Kidney tubule cell (primary cell): ENCODE results near the gene SCAF1.
"Not testable (repeated sequence)": the region's sequence is repeated elsewhere in the genome, so short reads cannot be mapped to it uniquely, and the experiment has no call there.

Experiments
- DNase-seq: peaks from one replicate; pipeline ENCODE4 v3.0.0-alpha.2; 2018; ENCODE audit warnings: low spot score

Gene SCAF1

DNA sequence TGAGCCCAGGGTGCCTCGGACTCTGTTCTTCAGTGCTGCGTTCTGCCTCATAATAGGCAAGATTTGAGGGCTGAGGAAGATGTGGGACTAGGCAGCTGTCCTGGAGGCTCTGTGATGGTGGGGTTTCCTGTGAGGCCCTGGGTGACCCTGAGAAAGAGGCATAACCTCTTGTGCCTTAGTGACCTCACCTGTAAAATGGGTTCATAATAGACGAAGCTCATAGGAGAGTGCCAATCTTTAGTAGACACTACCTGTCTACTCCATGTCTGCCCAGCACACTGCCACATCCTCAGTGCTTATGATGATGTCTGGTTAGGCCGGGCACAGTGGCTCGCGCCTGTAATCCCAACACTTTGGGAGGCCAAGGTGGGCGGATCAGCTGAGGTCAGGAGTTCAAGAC is 25.5 kb upstream of the SCAF1 start:
- DNase-seq: no peak

DNA sequence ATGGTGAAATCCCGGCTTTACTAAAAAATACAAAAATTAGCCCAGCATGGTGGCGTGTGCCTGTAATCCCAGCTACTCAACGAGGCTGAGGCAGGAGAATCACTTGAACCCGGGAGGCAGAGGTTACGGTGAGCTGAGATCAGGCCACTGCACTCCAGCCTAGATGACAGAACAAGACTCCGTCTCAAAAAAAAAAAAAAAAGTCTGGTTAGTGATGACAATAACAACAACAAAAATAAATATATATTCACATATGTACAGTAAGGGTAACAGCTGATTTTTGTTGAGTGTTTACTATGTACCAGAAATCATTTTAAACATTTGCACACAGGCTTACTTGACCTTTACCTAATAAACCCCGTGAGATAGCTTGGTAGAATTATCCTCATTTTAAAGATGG is 25.1 kb upstream of the SCAF1 start:
- no peak for DNase-seq

DNA sequence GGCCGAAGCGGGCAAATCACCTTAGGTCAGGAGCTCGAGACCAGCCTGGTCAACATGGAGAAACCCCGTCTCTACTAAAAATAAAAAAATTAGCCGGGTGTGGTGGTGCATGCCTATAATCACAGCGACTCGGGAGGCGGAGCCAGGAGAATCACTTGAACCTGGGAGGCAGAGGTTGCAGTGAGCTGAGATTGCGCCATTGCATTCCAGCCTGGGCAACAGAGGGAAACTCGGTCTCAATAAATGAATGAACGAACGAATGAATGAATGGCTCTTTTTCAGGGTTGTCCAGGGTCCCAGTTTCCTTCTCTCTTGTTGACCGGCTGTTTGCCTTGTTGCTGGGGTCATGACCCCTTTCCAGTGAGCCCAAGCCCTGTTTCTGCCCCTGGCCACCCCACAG is 24.1 kb upstream of the SCAF1 start:
- DNase-seq: not testable (repeated sequence)

- DNase-seq: no peak
Measured at GRCh38 chr19:49624967-49625910, 16.8 kb upstream of the SCAF1 start.

GRCh38 chr19:49626226-49626625 is 15.8 kb upstream of the SCAF1 start:
- DNase-seq: no peak

DNA sequence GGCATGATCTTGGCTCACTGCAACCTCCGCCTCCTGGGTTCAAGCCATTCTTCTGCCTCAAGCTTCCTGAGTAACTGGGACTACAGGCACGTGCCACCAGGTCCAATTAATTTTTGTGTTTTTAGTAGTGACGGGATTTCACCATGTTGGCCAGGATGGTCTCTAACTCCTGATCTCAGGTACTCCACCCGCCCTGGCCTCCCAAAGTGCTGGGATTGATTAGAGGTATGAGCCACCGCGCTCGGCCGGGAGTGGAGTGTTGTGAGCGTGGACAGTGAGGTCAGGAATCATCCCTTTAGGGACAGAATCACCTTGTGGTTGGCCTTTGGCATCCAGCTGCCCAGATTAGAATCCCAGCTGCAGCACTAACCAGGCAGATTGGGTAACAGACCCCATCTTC is 12.3 kb upstream of the SCAF1 start:
- DNase-seq: no peak

GRCh38 chr19:49631014-49631588 is 10.9 kb upstream of the SCAF1 start:
- no peak for DNase-seq

DNA sequence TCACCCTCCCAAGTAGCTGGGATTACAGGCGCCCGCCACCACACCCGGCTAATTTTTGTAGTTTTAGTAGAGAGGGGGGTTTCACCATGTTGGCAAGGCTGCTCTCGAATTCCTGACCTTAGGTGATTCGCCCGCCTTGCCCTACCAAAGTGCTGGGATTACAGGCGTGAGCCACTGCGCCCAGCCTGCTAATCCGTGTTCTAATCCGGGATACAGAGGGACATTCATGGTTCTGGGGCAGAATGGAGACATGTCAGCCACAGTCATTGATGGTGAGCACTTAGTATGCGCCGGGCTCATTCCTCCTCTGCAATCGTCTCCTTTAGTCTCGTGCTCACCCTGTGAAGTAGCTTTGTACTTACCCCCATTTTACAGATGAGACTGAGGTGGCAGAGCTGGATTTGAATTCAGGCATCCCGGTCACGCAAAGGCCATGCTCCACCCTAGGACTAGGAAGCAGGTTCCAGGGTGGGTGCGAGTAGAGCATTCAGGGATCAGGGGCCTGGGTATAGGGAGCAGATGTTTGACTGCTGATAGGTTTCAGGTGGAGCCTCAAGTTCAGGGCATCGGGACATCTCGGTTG is 10.3 kb upstream of the SCAF1 start:
- no peak for DNase-seq

GRCh38 chr19:49632576-49632975 is 9.4 kb upstream of the SCAF1 start:
- DNase-seq: no peak

- not testable (repeated sequence) for DNase-seq
Measured at GRCh38 chr19:49633273-49633672, 8.7 kb upstream of the SCAF1 start.

DNA sequence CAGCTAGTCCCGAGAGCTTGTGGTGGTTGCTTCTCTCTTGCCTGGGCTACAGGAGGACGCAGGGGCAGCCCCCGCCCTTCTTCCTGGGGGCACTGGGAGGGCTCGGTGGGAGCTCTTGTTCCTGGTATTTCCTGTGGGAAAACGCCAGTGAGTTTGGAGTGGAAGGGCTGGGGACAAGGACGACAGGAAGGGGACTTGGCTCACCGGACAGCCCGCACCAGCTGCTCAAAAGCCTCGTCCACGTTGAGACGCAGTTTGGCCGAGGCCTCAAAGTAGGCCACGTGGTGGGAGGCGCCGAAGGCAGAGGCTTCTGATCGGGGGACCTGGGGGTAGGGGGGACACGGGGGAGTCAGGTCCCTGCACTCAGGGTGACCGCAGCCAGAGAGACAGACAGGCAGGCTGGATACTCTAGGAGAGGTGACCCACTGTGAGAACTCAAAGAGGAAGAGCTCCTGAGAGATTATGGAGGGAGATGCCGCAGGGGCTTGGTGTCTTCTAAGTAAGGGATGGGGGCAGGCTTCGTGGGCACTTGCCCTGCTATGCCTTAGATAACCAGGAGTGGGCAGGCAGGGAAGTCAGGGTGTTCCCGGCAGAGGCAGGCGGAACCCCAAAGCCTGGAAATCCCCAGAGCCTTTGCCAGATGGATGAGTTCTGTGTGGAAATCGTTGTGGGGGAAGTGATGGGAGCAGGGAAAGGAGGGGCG is 6.3 kb upstream of the SCAF1 start:
- no peak for DNase-seq

- no peak for DNase-seq
Measured at GRCh38 chr19:49636233-49636932, 5.6 kb upstream of the SCAF1 start.

GRCh38 chr19:49637821-49638738 is 3.9 kb upstream of the SCAF1 start:
- DNase-seq: peak; percentile 86

DNA sequence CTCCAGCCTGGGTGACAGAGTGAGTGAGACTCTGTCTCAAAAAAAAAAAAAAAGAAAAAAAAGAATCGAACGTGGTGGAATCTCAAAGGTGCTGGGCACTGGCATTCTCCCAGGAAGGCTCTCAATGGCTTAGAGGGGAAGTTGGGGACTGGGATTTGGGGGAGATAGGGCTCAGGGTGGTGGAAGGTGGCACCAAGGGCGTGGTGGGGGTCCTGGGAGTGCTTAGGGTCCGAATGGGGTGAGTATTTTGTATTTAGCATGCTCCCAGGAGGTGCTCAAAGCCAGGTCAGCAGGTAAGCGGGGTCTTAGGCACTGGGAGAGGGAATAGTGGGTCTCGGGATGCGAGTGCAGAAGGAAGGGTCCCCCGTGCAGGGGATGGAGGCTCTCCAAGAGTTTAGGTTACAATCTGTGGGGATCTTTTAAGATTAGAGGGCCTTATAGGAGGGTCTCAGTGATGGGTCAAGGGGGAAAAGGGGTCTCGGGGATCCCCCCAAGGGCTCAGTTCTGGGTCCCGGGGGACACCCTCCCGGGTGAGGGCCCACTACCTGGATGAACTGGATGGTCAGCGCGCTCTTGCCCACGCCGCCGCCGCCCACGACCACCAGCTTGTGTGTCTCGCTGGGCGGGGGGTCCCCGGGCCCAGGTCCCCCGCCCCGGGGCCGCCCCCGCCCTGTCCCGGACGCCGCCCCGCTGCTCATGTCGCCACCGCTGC is 2.5 kb upstream of the SCAF1 start:
- peak; percentile 27 for DNase-seq

GRCh38 chr19:49640113-49640898 is 1.7 kb upstream of the SCAF1 start, which contains the start of gene RRAS:
RRAS (minus strand) TSS chr19:49640143; CDS start chr19:49640098, 45 bp downstream.
- peak; percentile 100 for DNase-seq

DNA sequence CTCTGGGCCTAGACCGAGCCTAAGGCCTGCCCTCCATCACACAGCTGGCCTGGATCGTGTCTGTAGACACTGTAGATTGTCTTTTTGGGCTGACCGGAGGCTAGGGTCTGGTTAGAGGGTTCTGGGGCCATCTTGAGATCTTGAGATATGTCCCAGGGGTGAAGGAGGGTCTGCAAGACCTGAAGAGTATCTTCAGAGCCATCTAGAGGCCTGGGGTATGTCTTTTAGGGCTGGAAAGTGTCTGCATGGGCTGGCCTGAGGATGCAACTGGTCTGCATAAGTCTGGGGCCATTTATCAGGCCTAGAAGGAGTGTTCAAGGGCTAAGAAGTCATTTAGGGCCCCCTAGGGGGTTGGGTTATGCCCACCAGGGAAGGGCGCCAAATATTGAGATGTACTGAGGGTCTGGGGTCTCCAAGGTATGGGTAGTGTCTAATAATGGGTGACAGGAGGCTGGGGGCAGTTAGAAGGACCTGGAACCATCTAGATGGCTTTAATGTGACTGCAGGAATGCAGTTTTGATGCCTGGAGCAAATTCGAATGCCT is 555 bp downstream of the SCAF1 start:
- DNase-seq: no peak

DNA sequence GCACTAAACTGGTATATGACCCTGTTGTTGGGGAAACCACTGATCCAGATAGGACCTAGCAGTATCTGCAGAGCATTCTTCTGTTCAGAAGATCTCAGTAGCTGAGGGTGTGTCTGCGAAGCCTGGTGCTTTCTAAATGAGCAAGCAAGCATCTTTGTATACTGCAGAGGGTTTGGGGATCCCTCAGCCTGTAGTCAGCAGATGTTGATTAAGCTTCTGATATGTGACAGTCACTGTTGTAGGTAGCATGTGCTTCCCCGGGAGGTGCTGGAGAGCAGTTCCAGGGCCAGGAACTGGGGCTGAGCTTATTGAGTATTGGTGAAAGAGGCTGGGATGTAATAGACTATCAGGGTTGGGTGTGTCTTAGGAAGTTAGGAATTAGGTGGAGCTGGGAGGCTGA is 1.5 kb downstream of the SCAF1 start:
- DNase-seq: no peak

GRCh38 chr19:49645592-49645991 is 3.6 kb downstream of the SCAF1 start:
- no peak for DNase-seq

DNA sequence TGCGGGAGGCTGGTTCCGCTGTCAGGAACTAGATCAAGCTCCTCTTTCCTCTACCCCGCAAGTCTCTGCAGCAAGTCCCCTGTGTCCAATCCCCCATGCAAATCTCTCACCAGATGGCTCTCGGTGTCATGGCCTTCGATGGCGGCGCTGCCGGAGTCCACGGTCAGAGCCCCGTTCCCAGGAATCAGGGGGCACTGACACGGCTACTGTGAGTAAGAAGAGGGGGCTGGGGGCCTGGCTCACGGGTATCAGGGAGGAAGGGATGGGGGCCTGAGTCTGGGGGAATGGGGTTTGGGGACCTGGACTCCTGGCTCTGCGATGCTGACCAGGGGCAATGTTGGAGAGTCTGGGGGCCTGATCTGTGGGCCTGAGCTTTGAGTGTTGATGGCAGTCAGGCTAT is 4.0 kb downstream of the SCAF1 start:
- no peak for DNase-seq
